NCI-H128 (cell line): ENCODE measurements around the gene MYB.
A peak's percentile ranks its signal among the peaks of the same experiment; 100 is the strongest.
"Not testable (repeated sequence)": the region's sequence is repeated elsewhere in the genome, so short reads cannot be mapped to it uniquely, and the experiment has no call there.

Source experiments
- DNase-seq: peaks from one replicate; lab custom pipeline; 2025; ENCODE audit not compliant: unreplicated experiment; lab: John Stamatoyannopoulos, UW

Gene MYB

DNA sequence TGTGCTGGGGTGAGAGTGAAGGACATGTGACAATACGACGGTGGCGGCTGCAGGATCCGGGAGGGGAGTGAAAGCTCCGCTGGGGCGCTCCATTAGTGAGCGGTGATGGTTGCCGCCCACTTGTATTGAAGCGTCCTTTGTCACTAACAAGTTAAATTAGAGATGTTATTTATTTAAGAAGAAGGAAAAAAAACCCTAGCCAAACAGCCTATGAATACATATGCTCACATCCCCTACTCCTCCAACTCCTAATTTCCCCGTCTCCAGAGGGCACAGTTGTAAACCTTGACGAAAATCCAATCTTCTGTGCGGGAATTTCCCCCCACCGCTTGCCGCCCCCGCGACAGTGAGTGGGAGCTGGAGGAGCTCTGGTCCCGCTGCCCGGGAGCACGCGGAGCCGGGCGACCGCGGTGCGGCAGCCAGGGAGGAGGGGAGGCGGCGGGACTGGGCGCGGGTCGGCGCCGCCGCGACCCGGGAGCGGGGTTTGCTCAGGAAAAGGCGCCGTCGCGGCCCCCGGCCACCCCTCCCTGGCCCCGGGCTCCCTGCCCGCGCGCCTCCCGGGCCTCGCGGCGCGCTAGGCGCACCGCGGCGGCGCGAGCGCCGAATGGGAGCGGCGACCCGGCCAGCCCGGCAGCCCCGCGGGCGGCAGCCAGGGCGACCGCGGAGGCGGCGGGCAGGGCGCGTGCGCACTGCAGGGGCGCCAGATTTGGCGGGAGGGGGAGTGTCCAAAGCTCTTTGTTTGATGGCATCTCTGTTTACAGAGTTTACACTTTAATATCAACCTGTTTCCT lies at the start of gene MYB:
Gene MYB, plus strand, starts transcription at position 767 of the 791 bp plus-strand sequence. CDS start 206 bp downstream, outside the sequence.
- peak; percentile 37 for DNase-seq

DNA sequence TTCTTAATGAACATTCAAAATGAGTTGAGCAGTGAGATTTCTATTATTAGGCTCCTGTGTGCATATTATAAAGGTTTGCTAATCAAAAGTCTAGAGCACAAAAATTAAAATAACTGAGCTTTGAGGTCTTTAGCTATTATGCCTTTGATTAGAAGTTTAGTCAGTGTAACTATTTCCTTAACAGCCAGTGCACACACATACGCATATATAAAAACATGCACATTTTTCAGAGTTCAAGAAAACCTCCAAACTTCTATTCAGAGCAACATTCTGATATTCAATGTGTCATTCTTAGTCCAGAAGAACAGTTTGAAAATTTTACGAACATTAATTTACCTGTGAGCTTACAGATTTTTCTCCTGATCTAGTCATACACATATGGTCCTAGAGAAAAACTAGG lies 48.3 kb upstream of the MYB start:
- DNase-seq, result no peak

DNA sequence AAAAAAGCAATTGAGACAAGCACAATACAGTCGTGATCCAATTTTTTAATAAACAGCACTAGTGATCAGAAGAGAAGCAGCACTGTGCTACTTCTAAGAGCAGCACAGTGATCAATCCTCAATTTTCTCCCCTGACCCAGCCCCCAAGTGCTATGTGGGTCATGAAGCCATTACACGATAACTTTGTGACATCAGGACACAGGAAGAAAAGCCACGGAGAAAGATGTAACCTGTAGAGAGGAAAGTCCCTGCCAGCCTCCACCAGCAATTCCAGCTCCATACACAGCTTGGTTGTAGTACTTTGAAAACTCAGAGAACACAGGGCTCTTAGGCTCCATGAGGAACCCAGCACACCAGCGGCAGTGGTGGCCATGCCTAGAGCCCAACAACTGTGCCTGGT lies 45.3 kb upstream of the MYB start:
- no peak for DNase-seq

DNA sequence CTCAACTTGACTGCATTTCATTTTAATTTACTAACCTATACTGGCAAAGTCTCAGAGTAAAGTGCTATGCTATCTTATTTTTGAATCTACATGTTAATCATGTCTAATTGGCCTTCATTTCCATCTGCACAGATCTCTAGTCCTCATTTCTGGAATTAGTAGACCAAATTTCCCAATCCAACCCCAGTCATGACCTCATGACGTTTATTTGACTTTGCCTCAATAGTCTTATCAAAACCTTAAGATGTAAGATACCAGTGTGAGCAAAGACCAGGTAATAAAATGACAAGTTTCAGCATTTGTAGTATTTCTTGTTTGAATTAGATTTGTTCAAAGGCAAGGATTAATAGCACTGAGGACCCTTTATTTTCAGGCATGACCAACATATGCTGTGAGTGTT lies 43.3 kb upstream of the MYB start:
- DNase-seq, result no peak

DNA sequence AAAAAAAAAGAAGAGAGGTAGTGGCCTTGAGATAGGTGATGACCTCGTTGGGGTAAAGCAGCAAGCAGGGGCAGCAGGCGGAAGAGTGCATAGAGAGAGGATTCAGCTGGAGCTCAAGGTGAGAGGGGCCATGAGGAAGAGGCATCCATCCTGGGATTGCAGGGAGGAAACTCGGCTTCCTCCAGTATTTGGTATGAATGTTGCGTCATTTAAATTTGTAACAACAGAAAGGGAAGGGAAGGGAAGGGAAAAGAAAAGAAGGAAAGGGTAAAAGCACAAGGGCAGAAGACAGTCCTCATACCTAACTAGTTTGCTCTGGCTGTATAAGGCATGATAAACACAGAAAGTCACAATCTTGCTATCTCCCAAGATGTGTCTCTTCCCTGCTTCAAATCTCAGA lies 39.9 kb upstream of the MYB start:
- no peak for DNase-seq

DNA sequence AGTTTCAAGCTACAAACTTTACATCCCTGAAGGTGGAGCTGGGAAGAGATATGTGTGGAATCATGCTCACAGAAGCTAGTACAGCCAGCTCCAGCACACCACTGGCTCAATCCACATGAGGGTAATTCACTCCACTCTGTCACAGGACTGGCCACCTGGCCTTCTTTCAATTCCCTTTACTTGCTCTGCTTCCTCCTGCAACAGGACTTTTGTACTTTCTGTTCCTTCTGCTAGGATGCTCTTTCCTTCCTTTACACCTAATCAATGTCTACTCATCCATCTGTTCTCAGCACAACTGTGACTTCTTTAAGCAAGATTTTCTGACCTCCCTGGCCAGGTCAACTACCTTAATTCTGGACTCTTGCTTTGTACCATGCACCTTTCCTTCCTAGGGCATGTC lies 39.4 kb upstream of the MYB start:
- no peak for DNase-seq

DNA sequence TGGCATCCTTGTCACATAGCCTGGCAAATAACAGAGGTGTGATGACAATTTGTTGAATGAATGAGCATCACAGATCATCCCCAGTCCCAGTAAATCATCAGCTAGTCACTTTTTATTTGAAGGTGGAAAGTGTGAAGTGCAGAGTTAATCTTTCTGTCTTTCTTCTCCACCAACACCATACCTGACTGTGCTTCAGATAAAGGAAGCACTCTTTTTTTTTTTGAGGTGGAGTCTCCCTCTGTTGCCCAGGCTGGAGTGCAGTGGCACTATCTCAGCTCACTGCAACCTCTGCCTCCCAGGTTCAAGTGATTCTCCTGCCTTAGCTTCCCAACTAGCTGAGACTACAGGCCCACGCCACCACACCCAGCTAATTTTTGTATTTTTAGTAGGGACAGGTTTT lies 38.9 kb upstream of the MYB start:
- not testable (repeated sequence) for DNase-seq

DNA sequence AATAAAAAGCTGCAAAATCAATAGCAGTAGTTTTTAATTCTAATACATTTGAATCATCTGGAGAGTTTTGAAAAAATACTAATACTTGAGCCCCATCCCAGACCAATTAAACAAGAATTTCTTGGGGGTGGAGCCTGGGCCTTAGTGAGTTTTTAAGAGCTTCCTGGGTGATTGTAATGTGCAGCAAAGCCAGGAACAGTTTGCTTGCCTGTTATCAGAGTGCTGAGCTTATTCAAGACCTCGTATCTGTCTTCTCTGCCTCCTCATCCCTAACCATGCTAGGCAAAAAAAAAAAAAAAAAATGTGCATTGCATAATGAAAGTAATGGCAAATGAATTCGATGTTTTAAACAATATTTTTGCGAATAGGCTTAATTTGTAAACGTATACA lies 36.4 kb upstream of the MYB start:
- no peak for DNase-seq

DNA sequence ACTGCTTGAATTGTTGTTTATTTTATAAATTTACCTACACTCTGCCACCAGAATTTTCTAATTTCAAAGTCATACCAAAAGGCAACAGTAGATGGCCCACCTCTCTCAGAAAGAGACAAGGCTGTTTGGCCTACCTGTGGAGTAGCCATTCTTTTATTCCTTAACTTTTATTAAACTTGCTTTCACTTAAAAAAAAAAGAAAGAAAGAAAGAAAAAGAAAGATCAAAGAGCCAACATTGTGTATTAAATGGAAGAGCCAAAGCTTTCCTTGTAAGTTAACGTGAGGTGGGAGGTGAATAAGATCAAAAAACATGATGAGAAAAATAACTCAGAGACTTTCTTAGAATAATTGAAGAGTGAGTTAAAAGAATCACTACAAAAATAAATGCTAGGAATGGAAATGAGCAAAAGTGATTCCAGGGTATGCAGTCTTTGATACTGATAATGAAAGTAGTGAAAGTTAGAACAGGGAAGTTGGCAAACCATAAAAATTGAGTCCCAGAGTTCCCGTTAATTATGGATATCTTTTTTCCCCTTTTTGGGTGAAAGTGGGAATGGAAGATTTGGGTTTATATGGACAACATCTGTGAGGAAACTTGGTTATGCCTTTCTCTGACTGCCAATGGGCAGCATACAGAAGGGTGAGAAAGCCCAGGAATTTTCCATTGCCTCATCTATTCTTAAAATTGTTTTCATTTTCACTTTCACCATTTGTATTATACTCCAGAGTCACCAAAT lies 35.9 kb upstream of the MYB start:
- DNase-seq, result no peak

DNA sequence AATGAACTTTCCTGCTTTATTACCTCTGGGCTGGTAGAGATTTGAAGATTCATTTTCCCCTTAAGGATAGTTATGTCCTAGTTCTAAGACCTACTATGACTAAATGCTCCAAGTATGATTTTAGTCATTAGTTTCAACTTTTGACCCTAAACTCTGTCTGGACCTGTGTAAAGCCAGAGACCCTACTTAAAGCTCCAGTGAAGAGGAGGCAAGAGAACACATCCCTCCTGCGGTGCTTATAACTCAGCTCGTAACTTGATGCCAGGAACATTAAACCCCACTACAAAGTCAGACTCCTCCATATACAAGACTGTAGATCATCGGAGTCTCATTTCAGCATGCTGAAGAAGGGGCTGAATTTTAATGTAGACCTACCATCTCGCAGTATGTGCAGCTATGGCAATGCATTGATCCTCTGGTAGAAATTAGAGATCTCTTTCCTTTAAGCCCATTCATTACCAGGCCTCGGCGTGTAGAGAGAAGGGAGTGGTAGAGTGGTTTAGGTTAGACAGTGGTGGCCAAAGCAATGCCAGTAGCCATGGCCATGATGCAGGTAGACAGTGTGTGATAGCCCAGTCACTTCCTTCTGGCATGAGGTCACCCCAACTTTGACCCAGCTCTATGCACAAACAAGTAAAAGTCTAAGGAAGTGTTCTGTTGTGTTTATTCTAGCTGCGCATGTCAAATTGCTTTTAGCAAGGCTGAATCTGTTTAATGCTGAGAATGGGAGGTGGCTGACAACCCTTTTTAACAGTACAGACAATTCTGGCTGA lies 34.8 kb upstream of the MYB start:
- DNase-seq, result no peak

DNA sequence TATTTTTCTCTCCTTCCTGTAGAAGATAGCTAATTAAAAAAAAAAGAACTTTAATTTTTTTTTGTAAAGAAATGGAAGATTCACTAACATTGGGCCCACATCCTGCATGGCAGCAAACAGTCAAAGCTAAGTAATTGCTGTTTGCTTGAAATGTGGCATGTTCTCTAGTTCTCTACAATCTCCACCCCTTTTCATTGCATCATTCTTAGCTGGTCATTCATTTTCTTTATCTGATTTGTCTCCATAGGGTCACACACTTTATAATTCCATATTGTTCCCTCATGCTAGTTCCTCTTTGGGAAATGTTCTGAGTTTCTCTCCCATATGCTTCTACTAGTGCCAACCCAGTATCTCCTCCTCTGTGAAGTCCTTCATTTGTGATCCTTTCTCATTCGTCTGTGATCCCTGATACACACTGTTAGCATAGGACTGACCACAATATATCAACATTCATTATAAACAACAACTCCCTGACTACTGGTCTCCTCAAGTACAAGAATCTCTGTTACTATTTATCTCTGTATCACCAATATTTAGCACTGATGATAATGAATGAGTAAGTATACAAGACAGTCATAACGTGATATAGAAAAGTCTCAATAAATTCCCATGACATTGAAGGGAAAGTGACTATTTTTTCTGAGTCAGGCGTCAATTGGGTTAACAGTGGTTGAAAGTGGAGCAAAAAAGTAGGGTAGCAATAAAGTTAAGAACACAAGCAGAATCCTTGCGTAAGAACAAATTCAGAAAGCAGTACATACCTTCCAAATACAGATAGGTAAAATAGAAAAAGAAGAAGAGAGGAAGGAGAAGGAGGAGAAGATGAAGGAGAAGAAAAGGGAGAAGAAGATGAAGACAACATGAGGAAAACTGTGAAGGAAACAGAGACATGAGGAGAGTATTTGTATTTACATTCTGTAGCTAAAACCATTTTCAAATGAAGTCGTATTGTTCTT lies 33.2 kb upstream of the MYB start:
- no peak for DNase-seq

DNA sequence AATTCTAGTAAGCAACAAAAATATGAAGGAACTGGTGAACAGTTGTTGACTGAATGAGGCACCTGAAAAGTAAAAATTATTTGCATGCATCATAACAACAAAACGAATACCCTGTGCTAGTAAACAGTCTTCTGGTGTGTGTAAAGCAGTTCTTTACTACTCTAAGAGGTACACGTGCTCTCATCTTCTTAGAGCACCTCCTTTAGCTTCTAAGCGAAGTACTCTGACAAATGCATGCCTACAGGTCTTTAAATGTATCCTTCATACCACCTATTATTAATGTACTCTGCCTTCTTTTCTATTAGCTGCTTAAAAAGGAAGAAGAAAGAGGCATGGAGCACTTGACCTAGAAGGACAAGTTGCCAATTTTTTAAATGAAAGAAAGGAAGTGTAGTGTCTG lies 32.2 kb upstream of the MYB start:
- DNase-seq, result no peak

DNA sequence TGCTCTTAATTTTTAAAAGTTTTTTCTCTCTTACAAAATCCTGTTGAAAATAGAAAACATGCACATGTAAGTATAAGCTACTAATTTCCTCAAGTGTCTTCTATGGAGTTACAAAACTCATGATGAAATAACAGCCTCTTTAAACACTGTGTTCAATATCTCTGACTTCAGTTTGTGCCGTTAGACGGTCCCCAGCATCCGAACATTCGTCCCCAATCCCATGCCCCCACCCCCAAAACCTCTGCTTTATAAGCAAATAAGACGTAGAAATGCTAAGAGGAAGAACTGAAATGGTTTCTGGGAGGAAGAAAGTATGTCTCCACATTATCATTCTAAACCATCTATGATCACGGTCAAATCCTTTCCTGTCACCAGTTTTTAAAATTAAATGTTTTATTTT lies 31.7 kb upstream of the MYB start:
- no peak for DNase-seq

DNA sequence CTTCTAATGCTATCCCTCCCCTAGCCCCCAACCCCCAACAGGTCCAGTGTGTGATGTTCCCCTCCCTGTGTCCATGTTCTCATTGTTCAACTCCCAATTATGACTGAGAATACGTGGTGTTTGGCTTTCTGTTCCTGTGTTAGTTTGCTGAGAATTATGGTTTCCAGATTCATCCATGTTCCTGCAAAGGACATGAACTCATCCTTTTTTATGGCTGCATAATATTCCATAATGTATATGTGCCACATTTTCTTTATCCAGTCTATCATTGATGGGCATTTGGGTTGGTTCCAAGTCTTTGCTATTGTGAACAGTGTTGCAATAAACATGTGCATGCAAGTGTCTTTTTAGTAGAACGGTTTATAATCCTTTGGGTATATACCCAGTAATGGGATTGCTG lies 30.6 kb upstream of the MYB start:
- DNase-seq, result not testable (repeated sequence)

DNA sequence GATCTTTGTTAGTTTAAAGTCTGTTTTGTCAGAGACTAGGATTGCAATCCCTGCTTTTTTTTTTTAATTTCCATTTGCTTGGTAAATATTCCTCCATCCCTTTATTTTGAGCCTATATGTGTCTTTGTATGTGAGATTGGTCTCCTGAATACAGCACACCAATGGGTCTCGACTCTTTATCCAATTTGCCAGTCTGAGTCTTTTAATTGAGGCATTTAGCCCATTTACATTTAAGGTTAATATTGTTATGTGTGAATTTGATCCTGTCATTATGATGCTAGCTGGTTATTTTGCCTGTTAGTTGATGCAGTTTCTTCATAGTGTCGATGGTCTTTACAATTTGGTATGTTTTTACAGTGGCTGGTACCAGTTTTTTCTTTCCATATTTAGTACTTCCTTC lies 27.0 kb upstream of the MYB start:
- not testable (repeated sequence) for DNase-seq

DNA sequence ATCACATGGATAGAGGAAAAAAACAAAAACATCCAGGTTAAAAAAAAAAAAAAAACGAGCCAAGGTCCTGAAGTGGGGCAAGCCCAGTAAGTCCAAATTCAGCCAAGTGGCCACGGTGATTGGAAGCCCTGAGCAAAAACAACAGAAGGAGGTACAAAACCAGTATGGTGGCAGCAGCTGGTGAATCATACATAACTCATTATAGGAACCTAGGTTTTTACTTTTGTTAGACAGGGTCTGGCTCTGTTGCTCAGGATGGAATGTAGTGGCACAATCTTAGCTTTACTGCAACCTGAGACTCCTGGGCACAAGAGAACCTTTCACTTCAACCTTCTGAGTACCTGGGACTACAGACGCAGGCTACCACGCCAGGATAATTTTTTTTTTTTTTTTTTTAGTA lies 22.7 kb upstream of the MYB start:
- no peak for DNase-seq

DNA sequence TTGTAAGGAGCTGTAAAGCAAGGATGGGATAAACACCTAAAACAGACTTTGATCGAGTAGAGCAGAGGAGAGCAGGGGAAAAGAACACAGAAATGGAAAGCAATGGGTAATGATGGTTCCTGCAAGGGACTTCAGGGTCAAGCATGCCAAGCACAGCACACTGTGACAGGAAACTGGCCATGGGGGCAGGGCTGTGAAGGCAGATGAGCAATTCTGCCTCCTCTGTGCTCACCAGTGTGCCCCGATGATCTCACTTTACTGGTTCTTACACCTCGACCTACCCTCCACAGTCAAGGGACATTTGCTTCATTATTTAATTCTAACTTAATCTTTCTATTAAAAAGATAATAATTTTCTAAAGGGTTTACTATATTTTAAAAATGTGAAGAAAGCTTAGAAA lies 21.6 kb upstream of the MYB start:
- no peak for DNase-seq

DNA sequence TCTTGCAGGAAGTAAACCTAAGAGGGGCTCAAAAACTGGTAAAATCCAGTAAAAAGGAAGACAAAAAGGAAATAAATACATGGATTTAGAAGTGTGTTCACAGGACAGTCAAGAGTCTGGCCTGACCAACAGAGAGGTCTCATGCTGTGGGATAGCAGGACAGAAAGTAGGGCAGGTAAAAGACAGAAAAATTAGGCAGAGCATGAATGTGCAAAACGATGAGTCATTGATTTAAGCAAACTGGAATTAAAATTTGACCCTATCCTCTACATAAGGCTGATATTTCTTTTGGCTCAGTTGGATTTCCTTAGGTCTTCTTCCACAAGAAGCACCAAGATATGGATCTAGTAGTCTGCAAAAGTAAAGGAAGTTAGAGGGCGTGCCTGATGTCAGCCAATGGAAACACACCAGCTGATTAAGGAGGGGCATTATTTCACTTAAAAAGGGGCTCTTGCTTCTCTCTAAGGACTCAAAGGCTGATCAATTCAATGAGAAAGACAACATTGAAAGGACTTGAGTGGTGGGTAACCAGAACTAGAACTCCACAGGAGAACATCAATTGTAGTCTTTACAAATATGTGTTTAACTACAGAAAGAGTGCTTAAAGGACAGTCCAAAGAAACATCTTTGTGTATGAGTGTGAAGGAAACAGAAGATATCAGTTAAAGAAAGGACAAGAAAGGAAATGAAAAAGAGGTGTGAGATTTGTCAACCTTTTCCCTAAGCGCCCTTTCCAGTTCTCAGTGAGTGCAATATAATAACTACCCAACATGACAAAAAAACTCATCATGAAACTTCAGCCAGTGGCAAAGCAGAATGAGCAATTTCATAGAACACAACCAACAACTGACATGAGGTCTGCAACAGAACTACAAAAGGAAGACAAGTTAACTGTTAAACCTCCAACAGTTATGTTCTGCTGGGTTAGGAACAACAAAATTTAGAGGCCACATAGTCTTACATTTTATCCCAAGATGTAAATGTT lies 19.4 kb upstream of the MYB start:
- DNase-seq, result no peak

DNA sequence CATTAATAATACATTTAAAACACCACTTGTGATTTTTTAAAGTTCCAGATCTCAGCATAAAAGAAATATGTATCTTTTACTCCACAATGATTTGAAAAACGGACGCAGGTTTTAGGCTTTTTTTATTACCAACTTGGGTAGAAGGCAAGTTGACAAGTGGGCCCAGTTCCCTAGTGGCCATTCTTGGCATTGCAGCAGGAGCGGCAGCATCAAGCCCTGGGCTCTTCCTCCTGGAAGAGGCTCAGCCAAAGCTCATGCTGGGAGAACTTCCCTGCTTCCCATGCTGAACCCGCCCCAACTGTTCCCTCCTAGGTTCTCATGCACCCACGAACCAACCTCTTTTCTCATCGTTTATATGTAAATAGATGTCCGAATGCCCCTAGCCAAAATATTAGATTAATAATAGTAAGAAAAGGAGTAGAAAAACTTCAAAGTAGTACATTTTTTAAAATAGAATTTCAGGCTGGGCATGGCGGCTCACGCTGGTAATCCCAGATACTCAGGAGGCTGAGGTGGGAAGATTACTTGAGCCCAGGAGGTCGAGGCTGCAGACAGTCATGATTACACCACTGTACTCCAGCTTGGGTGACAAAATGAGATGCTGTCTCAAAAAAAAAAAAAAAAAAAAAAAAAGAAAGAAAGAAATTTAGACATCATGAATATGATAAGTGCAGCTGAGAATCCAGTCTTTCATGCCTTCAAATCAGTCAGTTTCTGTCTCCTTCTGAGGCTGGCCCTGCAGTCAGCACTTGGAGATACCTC lies 18.2 kb upstream of the MYB start:
- DNase-seq, result no peak
